Activated CD4-positive, alpha-beta T cell treated with anti-CD3 and anti-CD28 coated beads for 48 hours (primary cell): ENCODE data around the gene SMPX.

Experiments used
- DNase-seq: peaks from one replicate; pipeline ENCODE4 v3.0.0-alpha.2; 2020

SMPX gene

GRCh38 chrX:21741869-21742701 is 15.8 kb downstream of the SMPX start:
- DNase-seq, result no peak

- no peak for DNase-seq
These were observed 16.6 kb downstream of the SMPX start for GRCh38 chrX:21741364-21741763.

GRCh38 chrX:21740329-21741274 is 17.3 kb downstream of the SMPX start:
- DNase-seq, result no peak

GRCh38 chrX:21738950-21739287 is 19.0 kb downstream of the SMPX start:
- no peak for DNase-seq

- no peak for DNase-seq
These were observed 19.5 kb downstream of the SMPX start for GRCh38 chrX:21738210-21738949.

- no peak for DNase-seq
These were observed 22.2 kb downstream of the SMPX start for GRCh38 chrX:21735768-21736127.

- no peak for DNase-seq
These were observed 22.7 kb downstream of the SMPX start for GRCh38 chrX:21735038-21735767.

GRCh38 chrX:21734175-21734574 is 23.7 kb downstream of the SMPX start:
- no peak for DNase-seq

GRCh38 chrX:21733705-21734104 is 24.2 kb downstream of the SMPX start:
- DNase-seq, result no peak

- no peak for DNase-seq
These were observed 27.9 kb downstream of the SMPX start for GRCh38 chrX:21730026-21730425.

- no peak for DNase-seq
These were observed 29.5 kb downstream of the SMPX start for GRCh38 chrX:21728276-21728968.

GRCh38 chrX:21725916-21726315 is 32.0 kb downstream of the SMPX start:
- DNase-seq, result no peak

- no peak for DNase-seq
These were observed 32.4 kb downstream of the SMPX start for GRCh38 chrX:21725496-21725895.

GRCh38 chrX:21723814-21724213 is 34.1 kb downstream of the SMPX start:
- no peak for DNase-seq

- peak; percentile 3 for DNase-seq
These were observed 34.8 kb downstream of the SMPX start for GRCh38 chrX:21723084-21723483.

- no peak for DNase-seq
These were observed 36.7 kb downstream of the SMPX start for GRCh38 chrX:21721195-21721594.

- DNase-seq, result no peak
These were observed 39.3 kb downstream of the SMPX start for GRCh38 chrX:21718575-21718974.

- DNase-seq, result no peak
These were observed 40.1 kb downstream of the SMPX start for GRCh38 chrX:21717802-21718201.

GRCh38 chrX:21715825-21716224 is 42.1 kb downstream of the SMPX start:
- no peak for DNase-seq

GRCh38 chrX:21715337-21715736 is 42.6 kb downstream of the SMPX start:
- no peak for DNase-seq

- no peak for DNase-seq
These were observed 46.1 kb downstream of the SMPX start for GRCh38 chrX:21711848-21712197.
